K562 (cell line): ENCODE measurements around the gene ADD3. TPM values are rescaled to one million over a fixed set of nuclear protein-coding genes. Genes with fewer than 3 reads are reported as not detected.

ENCODE experiments used
- ATAC-seq: fragments of 200-7000 bp; cut with Tn5 transposase; 3 replicates; pipeline ENCODE4 v1.9.1; 2020; ENCODE audit warnings: moderate library complexity
- BruUV-seq: library from RNA; stranded (reverse); fragments of 400-500 nt; replicated peaks from 2 replicates; lab custom pipeline; 2021; lab: Mats Ljungman, UMichigan
- CTCF ChIA-PET: fragments of 300-600 bp; formaldehyde crosslinking; extraction: SDS; loops from one replicate; lab custom pipeline; 2021; ENCODE audit warnings: low intra/inter-chr PET ratio; lab: Yijun Ruan, JAX
- POLR2A ChIA-PET: fragments of 300-600, 350-650 bp; sonication (Branson Sonifier 250); formaldehyde crosslinking; extraction: SDS; loops from one replicate; lab custom pipeline; 2021; ENCODE audit warnings: antibody characterized with exemption, inconsistent platforms; lab: Yijun Ruan, JAX
- DNase-seq, 4 experiments: peaks; one replicate each; pipeline versions ENCODE4 v3.0.0 to v3.0.0-alpha.2; 2011 to 2018; ENCODE audit warnings: low spot score in 3 of 4, mixed read lengths in 3 of 4; ENCODE audit errors: extremely low read depth in 1 of 4
- FAIRE-seq: peaks from 2 replicates; lab custom pipeline; 2011; peaks lifted over from hg19 to GRCh38; lab: Jason Lieb, UNC
- H2AFZ ChIP-seq: 2 replicates; pipeline ENCODE4 v1.6.0; 2011; ENCODE audit warnings: low read depth, low read length, control low read depth, inconsistent platforms
- H3K27ac ChIP-seq: fragments of 200-600 bp; 3 replicates; pipeline ENCODE4 v1.8.0; 2011; ENCODE audit warnings: low read depth, mild to moderate bottlenecking, control low read depth, inconsistent platforms, low read length, moderate library complexity, mixed read lengths; ENCODE audit errors: extremely low read depth
- H3K27me3 ChIP-seq, 2 experiments: fragments of 300-600 bp in 1 of 2; 2 replicates in 1 of 2; 3 replicates in 1 of 2; pipeline versions ENCODE4 v1.6.0 to v1.8.0; 2011; ENCODE audit warnings: inconsistent platforms in 2 of 2, low read length in 2 of 2, mild to moderate bottlenecking in 1 of 2, mixed read lengths in 1 of 2, moderate library complexity in 1 of 2; ENCODE audit not compliant: control insufficient read depth in 2 of 2, insufficient read depth in 2 of 2
- H3K36me3 ChIP-seq: fragments of 300-600 bp; 3 replicates; pipeline ENCODE4 v1.8.0; 2011; ENCODE audit warnings: mild to moderate bottlenecking, low read length, inconsistent platforms; ENCODE audit not compliant: control insufficient read depth, insufficient read depth
- H3K4me1 ChIP-seq, 2 experiments: fragments of 200-600 bp in 1 of 2; replicated peaks in 1 of 2; 2 replicates in 1 of 2; 3 replicates in 1 of 2; pipeline versions ENCODE4 v1.5.1 to v1.8.0; 2011; ENCODE audit warnings: inconsistent platforms in 2 of 2, low read length in 2 of 2, mild to moderate bottlenecking in 1 of 2, mixed read lengths in 1 of 2, moderate library complexity in 1 of 2; ENCODE audit not compliant: control insufficient read depth in 2 of 2, insufficient read depth in 2 of 2
- H3K4me2 ChIP-seq: 2 replicates; pipeline ENCODE4 v1.6.1; 2011; ENCODE audit warnings: low read length, control low read depth, inconsistent platforms, mixed read lengths; ENCODE audit not compliant: insufficient read depth
- H3K4me3 ChIP-seq: fragments of 200-600 bp; sonication (generic), shearing (Covaris generic); 2 replicates; pipeline ENCODE4 v1.5.1; 2016; ENCODE audit warnings: control low read depth, inconsistent platforms
- H3K79me2 ChIP-seq: fragments of 200-600 bp; 3 replicates; pipeline ENCODE4 v1.8.0; 2011; ENCODE audit warnings: low read length, inconsistent platforms; ENCODE audit not compliant: control insufficient read depth, insufficient read depth
- H3K9ac ChIP-seq, 2 experiments: 2 replicates each; pipeline versions ENCODE4 v1.6.0 to v1.6.1; 2011; ENCODE audit warnings: low read depth in 2 of 2, low read length in 2 of 2, control low read depth in 1 of 2, inconsistent platforms in 1 of 2, mild to moderate bottlenecking in 1 of 2, mixed read lengths in 1 of 2; ENCODE audit not compliant: insufficient read depth in 1 of 2
- H3K9me1 ChIP-seq: one replicate; pipeline ENCODE4 v1.6.0; 2011; ENCODE audit warnings: inconsistent platforms, mild to moderate bottlenecking, low read length, moderate library complexity; ENCODE audit not compliant: control insufficient read depth, insufficient read depth
- H3K9me3 ChIP-seq: replicated peaks from 2 replicates; pipeline ENCODE4 v1.5.1; 2011; ENCODE audit warnings: low read depth, low read length, inconsistent platforms; ENCODE audit not compliant: control insufficient read depth, insufficient read depth
- H4K20me1 ChIP-seq: replicated peaks from 2 replicates; pipeline ENCODE4 v1.6.1; 2011; ENCODE audit warnings: low read length, inconsistent platforms, mixed read lengths; ENCODE audit not compliant: control insufficient read depth, insufficient read depth
- CREM ChIP-seq: IDR thresholded peaks from 2 replicates; pipeline ENCODE4 v1.6.1; 2014; ENCODE audit warnings: antibody characterized with exemption, low read depth
- GTF2A2 ChIP-seq: IDR thresholded peaks from 2 replicates; pipeline ENCODE4 v1.6.1; 2016; ENCODE audit warnings: mild to moderate bottlenecking, missing genetic modification characterization, missing compliant biosample characterization
- MCM5 ChIP-seq: fragments of 450-650 bp; IDR thresholded peaks from 2 replicates; pipeline ENCODE4 v1.6.1; 2016; ENCODE audit warnings: low read depth
- MEIS2 ChIP-seq: fragments of 450-650 bp; IDR thresholded peaks from 2 replicates; pipeline ENCODE4 v1.6.1; 2014; ENCODE audit warnings: mild to moderate bottlenecking; ENCODE audit not compliant: partially characterized antibody
- NRF1 ChIP-seq, 2 experiments: fragments of 450-650 bp; IDR thresholded peaks in 1 of 2; conservative IDR thresholded peaks in 1 of 2; 2 replicates each; pipeline ENCODE4 v1.6.1; 2014; ENCODE audit warnings: mild to moderate bottlenecking in 2 of 2
- WGBS: fragments of 100-300 bp; shearing (Covaris generic); methylation state at CpG from one replicate; pipeline ENCODE4 v1.1.6; 2016; ENCODE audit warnings: low coverage, mixed read lengths; ENCODE audit not compliant: insufficient coverage; ENCODE audit errors: missing lambda C conversion rate; 5-methylcytosine and 5-hydroxymethylcytosine counted together
- in situ Hi-C: fragments of 300-500 bp; cut with MboI; formaldehyde crosslinking; loops from 4 replicates; pipeline ENCODE4 v1.15.0; 2018; ENCODE audit warnings: inconsistent platforms, mixed read lengths
- intact Hi-C: fragments of 100-400 bp; cut with micrococcal nuclease; formaldehyde crosslinking; loops from 2 replicates; pipeline ENCODE4 v1.14.2; 2022
- polyA plus RNA-seq, 8 experiments: library from polyadenylated mRNA; depleted of rRNA in 4 of 8; stranded (reverse) in 5 of 8; unstranded in 3 of 8; fragments of >200 nt; fragmentation: Nextera tagmentation in 2 of 8; fragmentation: Illumina TruSeq in 1 of 8; extraction: Ambion mirVana in 2 of 8; extraction: Trizol in 1 of 8; gene quantifications; 2 replicates each; pipeline versions ENCODE4 v1.2.1 to v1.2.3, GENCODE V29; 2011 to 2014; ENCODE audit warnings: inconsistent platforms in 1 of 8, missing spikeins in 1 of 8
- total RNA-seq, 7 experiments: library from RNA; depleted of rRNA in 6 of 7; stranded (reverse); fragments of >200 nt in 6 of 7; fragmentation: Illumina TruSeq in 2 of 7; extraction: Trizol in 2 of 7; gene quantifications; 2 replicates each; pipeline versions ENCODE4 v1.2.1 to v1.2.3, GENCODE V29; 2011 to 2021; ENCODE audit warnings: low replicate concordance in 1 of 7
- TF ChIP-seq, protein P1 (sequence below), 2 experiments: IDR thresholded peaks in 1 of 2; conservative IDR thresholded peaks in 1 of 2; 2 replicates each; pipeline ENCODE4 v1.6.1; 2016; ENCODE audit warnings: low read depth in 2 of 2, mild to moderate bottlenecking in 1 of 2, missing compliant biosample characterization in 1 of 2, missing genetic modification characterization in 1 of 2, moderate library complexity in 1 of 2
- TF ChIP-seq, protein P2 (sequence below): fragments of 450-650 bp; IDR thresholded peaks from one replicate; pipeline ENCODE4 v1.6.1; 2018; ENCODE audit warnings: mild to moderate bottlenecking, moderate library complexity; ENCODE audit not compliant: partially characterized antibody
- TF ChIP-seq, protein P3 (sequence below): fragments of 450-650 bp; formaldehyde crosslinking; IDR thresholded peaks from 2 replicates; pipeline ENCODE4 v1.4.0; 2020; ENCODE audit warnings: mild to moderate bottlenecking
- TF ChIP-seq, protein P4 (sequence below): sonication (generic); formaldehyde crosslinking; IDR thresholded peaks from 2 replicates; pipeline ENCODE4 v1.8.0; 2023; ENCODE audit warnings: missing genetic modification reagents, mild to moderate bottlenecking, borderline replicate concordance

Gene ADD3
- total and polyA plus RNA-seq, 9 of the 15 experiments (the other 6 are each of a cell fraction or from before 2014, with no cell fraction given), result 13.2 to 125 (median 31.7) TPM

DNA sequence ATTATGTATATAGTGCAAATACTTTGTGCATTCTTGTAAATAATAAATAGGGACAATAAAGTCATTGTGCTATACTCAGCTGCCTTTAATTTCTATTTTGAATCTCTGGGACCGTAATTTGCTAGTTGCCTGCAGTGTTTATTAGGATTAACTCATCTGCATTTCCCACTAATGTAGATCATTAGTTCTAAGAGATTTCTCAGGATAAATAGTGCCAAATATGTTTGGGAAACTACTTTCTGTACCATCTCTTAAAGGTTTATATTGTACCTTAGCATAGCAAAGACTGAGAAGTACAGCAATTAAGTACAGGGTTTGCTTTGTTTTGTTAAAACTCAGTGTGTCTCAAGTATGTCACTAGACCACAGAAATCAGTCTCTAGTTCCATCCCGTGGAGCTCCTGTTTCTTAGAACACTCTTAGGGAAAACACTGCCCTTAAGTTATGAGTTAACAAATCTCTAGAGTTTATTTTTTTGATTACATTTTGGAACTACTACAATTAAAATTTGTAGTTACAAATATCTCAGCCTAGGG, 26.0 kb downstream of the ADD3 start (continued):
- TF ChIP-seq, protein P1, sequence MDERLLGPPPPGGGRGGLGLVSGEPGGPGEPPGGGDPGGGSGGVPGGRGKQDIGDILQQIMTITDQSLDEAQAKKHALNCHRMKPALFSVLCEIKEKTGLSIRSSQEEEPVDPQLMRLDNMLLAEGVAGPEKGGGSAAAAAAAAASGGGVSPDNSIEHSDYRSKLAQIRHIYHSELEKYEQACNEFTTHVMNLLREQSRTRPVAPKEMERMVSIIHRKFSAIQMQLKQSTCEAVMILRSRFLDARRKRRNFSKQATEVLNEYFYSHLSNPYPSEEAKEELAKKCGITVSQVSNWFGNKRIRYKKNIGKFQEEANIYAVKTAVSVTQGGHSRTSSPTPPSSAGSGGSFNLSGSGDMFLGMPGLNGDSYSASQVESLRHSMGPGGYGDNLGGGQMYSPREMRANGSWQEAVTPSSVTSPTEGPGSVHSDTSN (CRISPR knock-in tag; IDR thresholded peaks at IDR 0.05; ENCODE audit: low read depth), result no peak
- TF ChIP-seq, protein P1 (tag; conservative IDR thresholded peaks at IDR 0.05; ENCODE audit: low read depth), result no peak
- TF ChIP-seq NRF1 (conservative IDR thresholded peaks at IDR 0.05 in 1 of 2, IDR thresholded peaks at IDR 0.05 in 1 of 2) (no peak), GTF2A2 (no peak), MCM5 (no peak)
- TF ChIP-seq, protein P2, sequence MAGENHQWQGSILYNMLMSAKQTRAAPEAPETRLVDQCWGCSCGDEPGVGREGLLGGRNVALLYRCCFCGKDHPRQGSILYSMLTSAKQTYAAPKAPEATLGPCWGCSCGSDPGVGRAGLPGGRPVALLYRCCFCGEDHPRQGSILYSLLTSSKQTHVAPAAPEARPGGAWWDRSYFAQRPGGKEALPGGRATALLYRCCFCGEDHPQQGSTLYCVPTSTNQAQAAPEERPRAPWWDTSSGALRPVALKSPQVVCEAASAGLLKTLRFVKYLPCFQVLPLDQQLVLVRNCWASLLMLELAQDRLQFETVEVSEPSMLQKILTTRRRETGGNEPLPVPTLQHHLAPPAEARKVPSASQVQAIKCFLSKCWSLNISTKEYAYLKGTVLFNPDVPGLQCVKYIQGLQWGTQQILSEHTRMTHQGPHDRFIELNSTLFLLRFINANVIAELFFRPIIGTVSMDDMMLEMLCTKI, result no peak
- TF ChIP-seq, all 486 proteins: peak for 0

DNA sequence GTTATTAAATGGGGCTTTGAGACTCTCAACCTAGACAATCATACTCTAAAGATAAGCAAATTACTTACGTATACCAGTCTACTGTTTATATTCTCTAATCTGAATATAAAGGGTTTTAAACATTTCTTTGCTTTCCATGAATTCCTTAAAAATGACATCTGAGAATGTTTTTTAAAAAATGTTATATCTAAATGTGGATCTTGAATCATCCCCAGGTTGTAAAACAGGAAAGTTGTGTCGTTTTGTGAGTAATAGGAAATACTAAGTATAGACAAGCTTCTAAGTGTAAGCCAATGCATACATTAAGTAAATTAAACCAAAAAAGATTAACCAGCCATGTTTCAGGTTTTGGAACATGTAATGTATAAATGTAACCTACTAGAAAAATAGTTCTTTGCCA, 26.8 kb downstream of the ADD3 start:
- no peaks in the 10 kb centered on the region for H3K9me1 ChIP-seq
- no peaks in the 10 kb centered on the region for H3K36me3 ChIP-seq
- H3K27ac ChIP-seq, result no peak overlapping the region
- H3K9me3 ChIP-seq, result no peaks in the 10 kb centered on the region
- H3K4me2 ChIP-seq, result no peak overlapping the region
- in situ Hi-C loops, result no loop called here
- peaks cover 48% of the 10 kb centered on the region for H3K79me2 ChIP-seq
- no peak overlapping the region for H3K9ac ChIP-seq
- no peak for FAIRE-seq
- peaks cover 0 to 2% of the 10 kb centered on the region in 2 experiments; a peak in 1 of 5 replicates for H3K4me1 ChIP-seq
- no peaks in the 10 kb centered on the region for H3K27me3 ChIP-seq
- no peak for DNase-seq
- BruUV-seq, result no TSS peak
- intact Hi-C loops, result no loop called here
- H3K4me3 ChIP-seq, result no peak overlapping the region
- CTCF ChIA-PET, result no interaction called here
- POLR2A ChIA-PET, result interaction anchor here (0.6 to 1.4 kb wide), 2 partner anchors 18 to 34 kb away, joined by 3 to 4 read pairs; no protein-coding TSS in a partner anchor
- WGBS, result 63% methylated on average over 2 of the region's 2 CpGs
- no peak for ATAC-seq
- no peaks in the 10 kb centered on the region for H4K20me1 ChIP-seq
- no peak overlapping the region for H2AFZ ChIP-seq
- no peak for TF ChIP-seq MEIS2
- TF ChIP-seq CREM, result no peak
- TF ChIP-seq, protein P3, sequence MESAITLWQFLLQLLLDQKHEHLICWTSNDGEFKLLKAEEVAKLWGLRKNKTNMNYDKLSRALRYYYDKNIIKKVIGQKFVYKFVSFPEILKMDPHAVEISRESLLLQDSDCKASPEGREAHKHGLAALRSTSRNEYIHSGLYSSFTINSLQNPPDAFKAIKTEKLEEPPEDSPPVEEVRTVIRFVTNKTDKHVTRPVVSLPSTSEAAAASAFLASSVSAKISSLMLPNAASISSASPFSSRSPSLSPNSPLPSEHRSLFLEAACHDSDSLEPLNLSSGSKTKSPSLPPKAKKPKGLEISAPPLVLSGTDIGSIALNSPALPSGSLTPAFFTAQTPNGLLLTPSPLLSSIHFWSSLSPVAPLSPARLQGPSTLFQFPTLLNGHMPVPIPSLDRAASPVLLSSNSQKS (CRISPR knock-in tag), result no peak
- TF ChIP-seq, protein P4, sequence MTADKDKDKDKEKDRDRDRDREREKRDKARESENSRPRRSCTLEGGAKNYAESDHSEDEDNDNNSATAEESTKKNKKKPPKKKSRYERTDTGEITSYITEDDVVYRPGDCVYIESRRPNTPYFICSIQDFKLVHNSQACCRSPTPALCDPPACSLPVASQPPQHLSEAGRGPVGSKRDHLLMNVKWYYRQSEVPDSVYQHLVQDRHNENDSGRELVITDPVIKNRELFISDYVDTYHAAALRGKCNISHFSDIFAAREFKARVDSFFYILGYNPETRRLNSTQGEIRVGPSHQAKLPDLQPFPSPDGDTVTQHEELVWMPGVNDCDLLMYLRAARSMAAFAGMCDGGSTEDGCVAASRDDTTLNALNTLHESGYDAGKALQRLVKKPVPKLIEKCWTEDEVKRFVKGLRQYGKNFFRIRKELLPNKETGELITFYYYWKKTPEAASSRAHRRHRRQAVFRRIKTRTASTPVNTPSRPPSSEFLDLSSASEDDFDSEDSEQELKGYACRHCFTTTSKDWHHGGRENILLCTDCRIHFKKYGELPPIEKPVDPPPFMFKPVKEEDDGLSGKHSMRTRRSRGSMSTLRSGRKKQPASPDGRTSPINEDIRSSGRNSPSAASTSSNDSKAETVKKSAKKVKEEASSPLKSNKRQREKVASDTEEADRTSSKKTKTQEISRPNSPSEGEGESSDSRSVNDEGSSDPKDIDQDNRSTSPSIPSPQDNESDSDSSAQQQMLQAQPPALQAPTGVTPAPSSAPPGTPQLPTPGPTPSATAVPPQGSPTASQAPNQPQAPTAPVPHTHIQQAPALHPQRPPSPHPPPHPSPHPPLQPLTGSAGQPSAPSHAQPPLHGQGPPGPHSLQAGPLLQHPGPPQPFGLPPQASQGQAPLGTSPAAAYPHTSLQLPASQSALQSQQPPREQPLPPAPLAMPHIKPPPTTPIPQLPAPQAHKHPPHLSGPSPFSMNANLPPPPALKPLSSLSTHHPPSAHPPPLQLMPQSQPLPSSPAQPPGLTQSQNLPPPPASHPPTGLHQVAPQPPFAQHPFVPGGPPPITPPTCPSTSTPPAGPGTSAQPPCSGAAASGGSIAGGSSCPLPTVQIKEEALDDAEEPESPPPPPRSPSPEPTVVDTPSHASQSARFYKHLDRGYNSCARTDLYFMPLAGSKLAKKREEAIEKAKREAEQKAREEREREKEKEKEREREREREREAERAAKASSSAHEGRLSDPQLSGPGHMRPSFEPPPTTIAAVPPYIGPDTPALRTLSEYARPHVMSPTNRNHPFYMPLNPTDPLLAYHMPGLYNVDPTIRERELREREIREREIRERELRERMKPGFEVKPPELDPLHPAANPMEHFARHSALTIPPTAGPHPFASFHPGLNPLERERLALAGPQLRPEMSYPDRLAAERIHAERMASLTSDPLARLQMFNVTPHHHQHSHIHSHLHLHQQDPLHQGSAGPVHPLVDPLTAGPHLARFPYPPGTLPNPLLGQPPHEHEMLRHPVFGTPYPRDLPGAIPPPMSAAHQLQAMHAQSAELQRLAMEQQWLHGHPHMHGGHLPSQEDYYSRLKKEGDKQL (CRISPR knock-in tag), result no peak
